Measurements from ENCODE around the gene GLA. TPM values are rescaled to one million over a fixed set of nuclear protein-coding genes. Genes with fewer than 3 reads are reported as not detected.
A peak's percentile ranks its signal among the peaks of the same experiment; 100 is the strongest.

GLA gene
- total RNA-seq, 1 experiment from 2014 or later = 46.0 TPM

- Mint-ChIP-seq H3K4me3 (ENCODE audit: unreplicated experiment) (peak overlapping the region; percentile 91), H3K4me1 (ENCODE audit: low read depth, unreplicated experiment) (no peaks in the 10 kb centered on the region), H3K27ac (ENCODE audit: unreplicated experiment) (peak overlapping the region; percentile 95), H3K9me3 (ENCODE audit: unreplicated experiment) (no peaks in the 10 kb centered on the region), H3K36me3 (ENCODE audit: insufficient read depth, unreplicated experiment) (peaks cover 25% of the 10 kb centered on the region), H3K27me3 (ENCODE audit: insufficient read depth, unreplicated experiment) (no peaks in the 10 kb centered on the region)
- intact Hi-C loops (cut with micrococcal nuclease; ENCODE audit: unreplicated experiment) = loop anchor here (1.0 kb wide), 1 partner anchor 17 kb away; no protein-coding TSS in a partner anchor
- H3K9me3 ChIP-seq = no peaks in the 10 kb centered on the region
- no peaks in the 10 kb centered on the region for H3K27me3 ChIP-seq (replicated peaks; ENCODE audit: control insufficient read depth, insufficient read depth, low read length)
- no peaks in the 10 kb centered on the region for H3K4me1 ChIP-seq
- no peaks in the 10 kb centered on the region for H3K36me3 ChIP-seq (ENCODE audit: control insufficient read depth, insufficient read depth, low read length)
- TF ChIP-seq CTCF (IDR thresholded peaks at IDR 0.05; ENCODE audit: insufficient read depth in 1 of 2, low read depth in 1 of 2, low read length in 1 of 2, severe bottlenecking in 1 of 2, unreplicated experiment in 1 of 2) = no peak
- ChIA-PET CTCF (interaction anchor here (1.2 kb wide), 1 partner anchor 17 kb away, joined by 4 read pairs; the partner anchor contains the start of gene RPL36A), POLR2A (interaction anchor here (0.7 to 1.2 kb wide), 2 partner anchors 16 to 39 kb away, joined by 3 to 5 read pairs; partner anchors contain the start of gene RPL36A)
- BruUV-seq (replicated peaks) = no TSS peak
- H3K4me3 ChIP-seq (ENCODE audit: low read depth, low read length) = peak overlapping the region; percentile 54
- DNase-seq = no peak
These were observed 468 bp downstream of the GLA start for GRCh38 chrX:101407167-101407747.

GRCh38 chrX:101399825-101400224, 7.9 kb downstream of the GLA start:
- Histone ChIP-seq H3K9me3 (no peaks in the 10 kb centered on the region), H3K27me3 (replicated peaks; ENCODE audit: control insufficient read depth, insufficient read depth, low read length) (no peaks in the 10 kb centered on the region), H3K36me3 (ENCODE audit: control insufficient read depth, insufficient read depth, low read length) (no peaks in the 10 kb centered on the region), H3K4me1 (no peaks in the 10 kb centered on the region), H3K4me3 (ENCODE audit: low read depth, low read length) (no peak overlapping the region)
- Mint-ChIP-seq H3K36me3 (ENCODE audit: insufficient read depth, unreplicated experiment) (peaks cover 34% of the 10 kb centered on the region), H3K9me3 (ENCODE audit: unreplicated experiment) (no peaks in the 10 kb centered on the region), H3K27ac (ENCODE audit: unreplicated experiment) (no peak overlapping the region), H3K27me3 (ENCODE audit: insufficient read depth, unreplicated experiment) (no peaks in the 10 kb centered on the region), H3K4me1 (ENCODE audit: low read depth, unreplicated experiment) (peaks cover 4% of the 10 kb centered on the region), H3K4me3 (ENCODE audit: unreplicated experiment) (no peak overlapping the region)
- no peak for DNase-seq
- BruUV-seq (replicated peaks) = no TSS peak
- ChIA-PET CTCF (no interaction called here), POLR2A (no interaction called here)
- intact Hi-C loops (cut with micrococcal nuclease; ENCODE audit: unreplicated experiment) = no loop called here
- no peak for TF ChIP-seq CTCF (IDR thresholded peaks at IDR 0.05; ENCODE audit: insufficient read depth in 1 of 2, low read depth in 1 of 2, low read length in 1 of 2, severe bottlenecking in 1 of 2, unreplicated experiment in 1 of 2)

GRCh38 chrX:101398694-101399093, 9.0 kb downstream of the GLA start:
- DNase-seq = no peak
- Mint-ChIP-seq H3K4me1 (ENCODE audit: low read depth, unreplicated experiment) (peaks cover 4% of the 10 kb centered on the region), H3K4me3 (ENCODE audit: unreplicated experiment) (no peak overlapping the region), H3K36me3 (ENCODE audit: insufficient read depth, unreplicated experiment) (peaks cover 38% of the 10 kb centered on the region), H3K9me3 (ENCODE audit: unreplicated experiment) (no peaks in the 10 kb centered on the region), H3K27me3 (ENCODE audit: insufficient read depth, unreplicated experiment) (no peaks in the 10 kb centered on the region), H3K27ac (ENCODE audit: unreplicated experiment) (no peak overlapping the region)
- no peak overlapping the region for H3K4me3 ChIP-seq (ENCODE audit: low read depth, low read length)
- no peak for TF ChIP-seq CTCF (IDR thresholded peaks at IDR 0.05; ENCODE audit: insufficient read depth in 1 of 2, low read depth in 1 of 2, low read length in 1 of 2, severe bottlenecking in 1 of 2, unreplicated experiment in 1 of 2)
- ChIA-PET CTCF (no interaction called here), POLR2A (no interaction called here)
- no peaks in the 10 kb centered on the region for H3K27me3 ChIP-seq (replicated peaks; ENCODE audit: control insufficient read depth, insufficient read depth, low read length)
- BruUV-seq (replicated peaks) = no TSS peak
- H3K36me3 ChIP-seq (ENCODE audit: control insufficient read depth, insufficient read depth, low read length) = no peaks in the 10 kb centered on the region
- intact Hi-C loops (cut with micrococcal nuclease; ENCODE audit: unreplicated experiment) = no loop called here
- H3K9me3 ChIP-seq = no peaks in the 10 kb centered on the region
- H3K4me1 ChIP-seq = no peaks in the 10 kb centered on the region
